PC-3 (cell line): ENCODE results near the gene C1orf21.

Source experiments
- CTCF ChIP-seq: fragments of 300-600 bp; sonication (generic); conservative IDR thresholded peaks from 2 replicates; pipeline ENCODE4 v1.5.1; 2017; ENCODE audit warnings: antibody characterized with exemption, low read depth, mild to moderate bottlenecking, low read length
- EZH2 ChIP-seq: fragments of 300-600 bp; sonication (generic); IDR thresholded peaks from one replicate; pipeline ENCODE4 v1.6.1; 2017; ENCODE audit warnings: antibody characterized with exemption, mild to moderate bottlenecking, low read length; ENCODE audit not compliant: unreplicated experiment

DNA sequence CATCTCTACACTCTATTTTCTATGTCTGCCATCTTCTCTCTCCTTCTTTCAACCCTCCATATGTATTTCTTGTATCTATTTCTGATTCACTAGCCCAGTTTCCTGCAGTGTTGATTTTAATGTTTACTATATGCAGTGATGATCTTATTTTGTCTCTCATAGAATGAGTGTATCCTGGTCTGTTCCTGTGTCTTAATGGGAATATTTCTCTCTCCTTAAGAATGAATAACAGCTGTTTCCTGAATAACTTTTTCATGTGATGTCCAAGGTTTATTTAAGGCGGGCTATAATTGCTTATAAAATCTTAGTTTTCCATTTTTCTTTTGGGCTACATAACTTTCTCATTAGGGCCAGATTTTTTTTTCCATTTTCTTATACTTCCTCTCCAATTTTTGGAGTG lies 144.5 kb downstream of the C1orf21 start:
- TF ChIP-seq EZH2 (no peak), CTCF (no peak)
